GM21367 (cell line): ENCODE measurements around the gene MAOB.
"Not testable (repeated sequence)": the region's sequence is repeated elsewhere in the genome, so short reads cannot be mapped to it uniquely, and the experiment has no call there.

Experiments
- ATAC-seq: cut with Tn5 transposase; IDR thresholded peaks from one replicate; pipeline ENCODE4 v1.9.1; 2021; ENCODE audit not compliant: unreplicated experiment

MAOB gene

DNA sequence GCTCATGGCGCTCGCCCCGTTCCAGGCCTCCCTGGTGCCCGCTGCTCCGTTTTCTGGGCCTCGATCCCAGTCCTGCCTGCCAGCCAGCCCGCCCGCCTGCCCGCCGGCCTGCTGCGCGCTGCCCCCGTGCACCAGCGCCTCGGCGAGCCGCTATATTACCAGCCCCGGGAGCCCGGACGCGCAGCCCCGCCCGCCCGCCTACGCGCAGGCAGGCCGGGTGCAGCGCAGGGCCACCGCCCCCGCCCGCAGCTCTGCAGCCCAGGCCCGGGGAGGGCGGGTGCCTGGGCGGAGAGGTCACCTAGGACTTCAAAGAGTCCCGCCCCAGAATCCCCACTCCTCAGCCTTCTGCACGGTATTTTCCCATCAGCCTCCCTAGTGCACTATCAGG, at the start of gene MAOB:
Gene MAOB (minus strand): TSS at position 157 of the 388 bp plus-strand sequence. CDS start 151 bp downstream, at position 6.
- no peak for ATAC-seq

DNA sequence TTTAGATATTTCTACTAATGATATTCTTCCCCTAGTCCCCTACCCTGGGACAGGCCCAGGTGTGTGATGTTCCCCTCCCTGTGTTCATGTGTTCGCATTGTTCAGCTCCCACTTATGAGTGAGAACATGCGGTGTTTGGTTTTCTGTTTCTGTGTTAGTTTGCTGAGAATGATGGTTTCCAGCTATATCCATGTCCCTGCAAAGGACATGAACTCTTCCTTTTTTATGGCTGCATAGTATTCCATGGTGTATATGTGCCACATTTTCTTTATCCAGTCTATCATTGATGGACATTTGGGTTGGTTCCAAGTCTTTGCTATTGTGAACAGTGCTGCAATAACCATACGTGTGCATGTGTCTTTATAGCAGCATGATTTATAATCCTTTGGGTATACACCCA, 39.8 kb upstream of the MAOB start:
- ATAC-seq, result not testable (repeated sequence)

DNA sequence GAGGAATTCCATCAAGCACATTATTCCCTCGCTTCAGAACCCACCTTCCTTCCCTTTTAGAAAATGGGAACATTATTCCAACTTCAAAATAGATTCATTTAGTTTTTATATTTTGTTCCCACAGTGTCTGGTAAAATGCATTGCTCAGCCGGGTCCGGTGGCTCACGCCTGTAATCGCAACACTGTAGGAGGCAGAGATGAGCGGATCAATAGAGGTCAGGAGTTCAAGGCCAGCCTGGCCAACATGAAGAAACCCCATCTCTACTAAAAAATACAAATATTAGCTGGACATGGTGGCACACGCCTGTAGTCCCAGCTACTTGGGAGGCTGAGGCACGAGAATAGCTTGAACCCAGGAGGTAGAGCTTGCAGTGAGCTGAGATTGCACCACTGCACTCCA, 28.5 kb upstream of the MAOB start:
- not testable (repeated sequence) for ATAC-seq

GRCh38 chrX:43910012-43910411, 27.8 kb upstream of the MAOB start:
- no peak for ATAC-seq

DNA sequence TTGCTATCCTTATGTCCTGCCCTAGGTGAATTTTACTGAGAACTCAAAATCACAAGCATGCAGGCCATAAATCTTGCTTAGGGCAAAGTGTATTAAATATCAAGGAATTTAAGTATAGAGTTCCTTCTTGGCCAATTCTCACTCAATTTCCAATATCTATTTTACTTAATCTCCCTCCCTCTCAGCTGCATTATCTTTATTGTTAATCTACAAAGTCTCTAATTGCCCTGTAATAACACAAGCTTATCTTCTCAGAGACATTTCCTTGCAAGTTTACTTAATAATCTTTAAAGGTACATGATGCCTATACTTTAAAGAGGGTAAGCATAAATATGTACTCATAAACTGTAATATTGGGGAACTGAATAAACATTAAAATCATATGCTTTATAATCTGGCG, 26.9 kb upstream of the MAOB start:
- no peak for ATAC-seq

DNA sequence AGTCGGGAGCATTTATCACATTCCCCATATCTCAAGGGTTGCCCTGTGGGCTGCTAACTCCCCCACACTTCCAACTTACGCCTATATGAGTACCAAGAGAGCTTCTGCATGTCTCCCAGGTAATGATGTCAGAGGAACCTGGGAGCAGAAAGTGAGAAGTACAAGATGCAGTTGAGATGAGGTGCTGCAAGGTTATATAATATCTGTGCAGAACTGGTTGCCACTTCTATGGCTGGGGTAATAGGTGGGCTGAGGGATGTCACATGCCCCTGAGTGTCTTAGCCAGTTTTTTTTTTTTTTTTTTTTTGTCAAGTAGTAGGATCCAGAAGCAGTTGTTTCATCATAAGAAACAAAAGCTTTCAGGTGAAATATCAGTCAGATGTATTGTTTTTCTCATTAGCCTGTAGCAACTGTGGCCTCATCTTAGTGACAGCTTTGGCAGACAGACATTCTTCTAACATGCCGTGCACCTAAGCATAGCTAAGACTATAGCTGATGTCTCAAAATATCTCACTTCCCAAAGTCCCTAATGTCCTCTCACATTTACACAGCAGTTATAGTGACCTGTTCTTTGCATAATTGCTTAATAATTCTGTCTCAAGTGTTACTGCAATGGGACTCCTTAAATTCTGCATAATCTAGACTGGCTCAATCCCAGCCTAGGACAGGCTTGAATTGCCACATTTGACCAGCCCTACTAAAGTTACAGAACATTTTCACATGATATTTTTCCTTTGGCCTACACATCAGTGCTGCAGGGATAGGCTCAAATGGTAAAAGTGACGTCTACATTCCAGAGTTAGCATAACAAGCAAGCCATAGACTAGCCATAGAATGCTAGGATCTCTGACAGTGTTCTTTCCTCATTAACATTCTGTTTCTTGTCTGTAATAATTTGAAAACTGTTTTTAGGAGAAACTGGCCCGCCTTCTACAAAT, 17.9 kb upstream of the MAOB start:
- ATAC-seq, result no peak

DNA sequence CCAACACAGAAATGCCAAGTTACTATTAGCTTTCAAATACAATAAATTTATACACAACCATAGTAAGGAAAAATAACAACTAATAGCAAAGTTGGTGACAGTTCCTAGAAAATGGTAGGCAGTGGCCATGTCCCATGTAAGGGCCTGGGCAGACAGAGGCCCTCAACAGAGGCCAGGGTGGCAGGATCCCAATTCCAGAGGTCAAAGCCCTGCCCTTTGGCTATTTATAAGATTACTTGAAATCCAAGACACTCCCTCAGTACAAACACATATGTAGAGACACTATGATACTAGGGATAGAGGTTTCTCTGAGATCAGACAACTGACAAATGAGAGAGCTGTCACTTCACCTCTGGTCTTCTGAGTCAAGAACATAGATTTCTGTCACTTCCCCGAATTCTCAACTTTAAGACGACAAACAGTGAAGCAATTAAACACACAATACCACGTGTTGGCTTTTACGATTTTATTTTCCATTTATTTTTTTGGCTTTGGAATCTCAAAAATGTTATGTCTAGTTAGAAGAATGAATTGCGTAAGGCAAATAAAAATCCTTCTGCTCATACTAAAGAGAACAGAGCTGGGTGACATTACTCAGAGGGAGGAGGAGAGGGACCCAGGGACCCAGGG, 16.3 kb upstream of the MAOB start:
- ATAC-seq, result no peak

- ATAC-seq, result no peak
Observed at GRCh38 chrX:43897290-43897689, 15.0 kb upstream of the MAOB start.

GRCh38 chrX:43892336-43892870, 10.2 kb upstream of the MAOB start:
- no peak for ATAC-seq

GRCh38 chrX:43885617-43886016, 3.4 kb upstream of the MAOB start:
- ATAC-seq, result no peak

GRCh38 chrX:43881410-43882293, 598 bp downstream of the MAOB start:
- no peak for ATAC-seq

GRCh38 chrX:43880425-43880824, 1.8 kb downstream of the MAOB start:
- no peak for ATAC-seq

DNA sequence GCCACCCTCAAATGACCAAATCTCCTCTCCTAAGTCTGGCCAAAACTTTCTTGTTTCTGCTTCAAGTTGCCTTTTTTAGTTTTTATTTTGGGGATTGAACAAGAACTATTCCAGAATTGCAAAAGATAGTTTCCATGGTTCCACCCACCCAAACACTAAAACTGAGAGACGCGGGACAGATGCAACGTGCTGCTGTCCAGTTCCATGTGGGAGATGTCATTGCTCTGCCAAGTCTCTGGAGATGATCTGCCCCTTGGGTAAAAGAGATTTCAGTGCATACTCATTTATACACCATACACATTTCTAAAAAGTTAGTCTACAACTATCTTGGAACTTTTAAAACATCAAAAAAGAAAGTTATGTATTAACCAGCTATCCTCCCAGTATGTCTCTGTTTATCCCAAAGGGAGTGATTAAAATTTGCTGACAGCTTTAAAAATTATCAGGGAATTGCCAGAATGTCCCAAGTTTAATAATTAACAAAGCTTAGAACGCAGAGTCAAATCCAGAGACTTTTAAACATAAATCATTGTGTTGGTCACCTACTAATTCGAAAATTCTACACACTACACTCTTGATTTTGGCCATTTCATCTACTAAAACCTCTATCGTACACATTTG, 3.2 kb downstream of the MAOB start:
- no peak for ATAC-seq

DNA sequence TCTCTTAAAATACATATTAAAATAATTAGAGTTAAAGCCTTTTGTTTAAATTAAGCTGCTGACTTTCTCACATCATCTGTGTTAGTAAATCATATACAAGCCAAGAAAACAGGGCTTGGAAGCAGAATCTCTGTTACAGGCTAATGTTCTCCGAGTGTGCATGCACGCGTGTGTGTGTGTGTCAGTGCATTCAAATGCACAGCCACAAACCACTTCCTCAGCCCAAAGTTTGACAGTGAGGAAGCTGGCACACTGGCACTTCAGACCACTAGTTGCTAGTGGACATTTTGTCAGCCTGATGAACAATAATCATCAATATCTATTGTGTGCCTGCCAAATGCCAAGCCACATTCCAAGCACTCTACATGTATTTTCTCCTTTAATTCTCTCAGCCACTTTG, 5.6 kb downstream of the MAOB start:
- ATAC-seq, result no peak

- ATAC-seq, result no peak
Observed at GRCh38 chrX:43870758-43871419, 11.4 kb downstream of the MAOB start.

GRCh38 chrX:43870011-43870410, 12.2 kb downstream of the MAOB start:
- no peak for ATAC-seq

DNA sequence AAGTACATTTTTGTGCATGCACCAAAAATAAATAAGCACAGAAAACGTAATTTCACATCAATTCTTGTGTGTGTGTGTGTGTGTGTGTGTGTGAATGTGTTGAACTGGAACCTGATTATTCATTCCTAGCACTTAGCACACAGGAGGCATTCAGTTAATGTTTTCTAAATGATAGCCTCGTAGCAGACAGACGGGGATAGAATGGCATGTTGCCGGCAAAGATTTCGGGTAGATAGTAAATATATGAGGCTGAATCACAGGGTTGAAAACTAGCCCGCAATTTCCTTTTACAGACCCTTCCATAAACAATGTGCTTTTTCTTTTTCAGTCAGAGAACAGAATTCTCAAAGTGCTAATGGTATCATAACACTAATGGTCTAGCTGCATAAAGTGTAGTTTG, 13.5 kb downstream of the MAOB start:
- ATAC-seq, result no peak

GRCh38 chrX:43866423-43866822, 15.8 kb downstream of the MAOB start:
- ATAC-seq, result no peak

- ATAC-seq, result no peak
Observed at GRCh38 chrX:43865791-43866190, 16.5 kb downstream of the MAOB start.

GRCh38 chrX:43862434-43862833, 19.8 kb downstream of the MAOB start:
- ATAC-seq, result no peak
